GM12874 (cell line): ENCODE data around the gene SLC8A2.

Experiments
- CTCF ChIP-seq: IDR thresholded peaks from 2 replicates; pipeline ENCODE4 v1.5.1; 2011; ENCODE audit warnings: low read depth, mild to moderate bottlenecking, control low read depth, low read length, moderate library complexity; ENCODE audit not compliant: insufficient read depth

Gene SLC8A2

GRCh38 chr19:47443331-47443730 lies 28.4 kb downstream of the SLC8A2 start:
- TF ChIP-seq CTCF, result no peak

- no peak for TF ChIP-seq CTCF
These were observed 32.9 kb downstream of the SLC8A2 start for GRCh38 chr19:47438793-47439220.

- no peak for TF ChIP-seq CTCF
These were observed 34.2 kb downstream of the SLC8A2 start for GRCh38 chr19:47437500-47437899.

- peak; percentile 83 for TF ChIP-seq CTCF
These were observed 34.8 kb downstream of the SLC8A2 start for GRCh38 chr19:47436712-47437401.

GRCh38 chr19:47435883-47436417 lies 35.7 kb downstream of the SLC8A2 start:
- no peak for TF ChIP-seq CTCF

GRCh38 chr19:47435196-47435595 lies 36.5 kb downstream of the SLC8A2 start:
- TF ChIP-seq CTCF, result no peak

GRCh38 chr19:47434088-47434487 lies 37.6 kb downstream of the SLC8A2 start:
- no peak for TF ChIP-seq CTCF
